Endothelial cell of umbilical vein (primary cell): ENCODE data around the gene C2CD3. TPM values are rescaled to one million over a fixed set of nuclear protein-coding genes. Genes with fewer than 3 reads are reported as not detected.

Experiments
- BruUV-seq: library from RNA; stranded (reverse); fragments of 400-500 nt; replicated peaks from 2 replicates; lab custom pipeline; 2021; lab: Mats Ljungman, UMichigan
- CTCF ChIA-PET: fragments of 300-600, 350-600 bp; sonication (Branson Sonifier 250); formaldehyde crosslinking; loops from one replicate; lab custom pipeline; 2021; ENCODE audit warnings: antibody characterized with exemption, inconsistent platforms; lab: Charles Lee
- POLR2A ChIA-PET: fragments of 300-600, 350-600 bp; sonication (Branson Sonifier 250); formaldehyde crosslinking; loops from one replicate; lab custom pipeline; 2021; ENCODE audit warnings: antibody characterized with exemption, inconsistent platforms; lab: Charles Lee
- DNase-seq: peaks from one replicate; pipeline ENCODE4 v3.0.0-alpha.2; 2011; ENCODE audit warnings: low read depth, low spot score
- FAIRE-seq: peaks from 2 replicates; lab custom pipeline; 2011; peaks lifted over from hg19 to GRCh38; lab: Jason Lieb, UNC
- H2AFZ ChIP-seq: 2 replicates; pipeline ENCODE4 v1.6.0; 2012; ENCODE audit warnings: low read depth, low read length, control low read depth, inconsistent platforms
- H3K27ac ChIP-seq: 2 replicates; pipeline ENCODE4 v1.5.1; 2011; ENCODE audit warnings: low read depth, mild to moderate bottlenecking, control low read depth, low read length, moderate library complexity; ENCODE audit not compliant: insufficient read depth
- H3K27me3 ChIP-seq, 2 experiments: 2 replicates each; pipeline versions ENCODE4 v1.6.0 to v1.6.1; 2011; ENCODE audit warnings: low read length in 2 of 2, mixed read lengths in 1 of 2; ENCODE audit not compliant: control insufficient read depth in 2 of 2, insufficient read depth in 2 of 2
- H3K36me3 ChIP-seq, 2 experiments: 2 replicates in 1 of 2; 3 replicates in 1 of 2; pipeline ENCODE4 v1.5.1; 2011; ENCODE audit warnings: low read length in 2 of 2, mild to moderate bottlenecking in 1 of 2, moderate library complexity in 1 of 2; ENCODE audit not compliant: control insufficient read depth in 2 of 2, insufficient read depth in 2 of 2; ENCODE audit errors: extremely low read depth in 1 of 2
- H3K4me1 ChIP-seq: 3 replicates; pipeline ENCODE4 v1.5.1; 2011; ENCODE audit warnings: mild to moderate bottlenecking, low read length; ENCODE audit not compliant: control insufficient read depth, insufficient read depth; ENCODE audit errors: extremely low read depth
- H3K4me2 ChIP-seq: 2 replicates; pipeline ENCODE4 v1.6.1; 2011; ENCODE audit warnings: low read length, control low read depth, mixed read lengths; ENCODE audit not compliant: insufficient read depth
- H3K4me3 ChIP-seq, 3 experiments: fragments of 200-600 bp in 1 of 3; sonication (generic), shearing (Covaris generic) in 1 of 3; replicated peaks in 1 of 3; 2 replicates each; pipeline ENCODE4 v1.5.1; 2011 to 2016; ENCODE audit warnings: control low read depth in 3 of 3, low read length in 3 of 3, mild to moderate bottlenecking in 2 of 3, inconsistent platforms in 1 of 3, low read depth in 1 of 3, moderate library complexity in 1 of 3; ENCODE audit not compliant: insufficient read depth in 1 of 3
- H3K79me2 ChIP-seq: 2 replicates; pipeline ENCODE4 v1.6.0; 2012; ENCODE audit warnings: low read length, inconsistent platforms; ENCODE audit not compliant: control insufficient read depth, insufficient read depth
- H3K9ac ChIP-seq: replicated peaks from 2 replicates; pipeline ENCODE3; 2011; ENCODE audit warnings: low read length, control low read depth; ENCODE audit not compliant: insufficient read depth; ENCODE audit errors: extremely low read depth
- H3K9me1 ChIP-seq: replicated peaks from 3 replicates; pipeline ENCODE4 v1.6.0; 2011; ENCODE audit warnings: mild to moderate bottlenecking, low read length; ENCODE audit not compliant: control insufficient read depth, insufficient read depth; ENCODE audit errors: extremely low read depth
- H3K9me3 ChIP-seq: replicated peaks from 2 replicates; pipeline ENCODE4 v1.5.1; 2012; ENCODE audit warnings: low read length, inconsistent platforms; ENCODE audit not compliant: control insufficient read depth, insufficient read depth
- H4K20me1 ChIP-seq: replicated peaks from 2 replicates; pipeline ENCODE3; 2011; ENCODE audit warnings: mild to moderate bottlenecking, low read length; ENCODE audit not compliant: control insufficient read depth, insufficient read depth; ENCODE audit errors: extremely low read depth
- EZH2 ChIP-seq: IDR thresholded peaks from 2 replicates; pipeline ENCODE4 v1.6.1; 2012; ENCODE audit warnings: borderline replicate concordance, low read depth, mild to moderate bottlenecking, moderate library complexity, low read length, inconsistent platforms; ENCODE audit not compliant: severe bottlenecking
- FOS ChIP-seq: IDR thresholded peaks from 2 replicates; pipeline ENCODE4 v1.6.1; 2011; ENCODE audit warnings: mild to moderate bottlenecking, low read length, moderate library complexity, borderline replicate concordance; ENCODE audit not compliant: insufficient read depth
- GATA2 ChIP-seq: IDR thresholded peaks from 2 replicates; pipeline ENCODE4 v1.7.0; 2011; ENCODE audit warnings: low read depth, mild to moderate bottlenecking, moderate library complexity, mixed read lengths, low read length; ENCODE audit not compliant: insufficient read length, insufficient read depth
- JUN ChIP-seq: IDR thresholded peaks from 2 replicates; pipeline ENCODE4 v1.6.1; 2011; ENCODE audit warnings: borderline replicate concordance, low read depth; ENCODE audit not compliant: insufficient read length, insufficient read depth
- MYC ChIP-seq: IDR thresholded peaks from one replicate; pipeline ENCODE4 v1.6.1; 2011; ENCODE audit warnings: mild to moderate bottlenecking, low read depth, low read length
- POLR2A ChIP-seq: IDR thresholded peaks from 2 replicates; pipeline ENCODE4 v1.6.1; 2012; ENCODE audit warnings: low read depth, mild to moderate bottlenecking, control low read depth, low read length
- POLR2AphosphoS5 ChIP-seq: IDR thresholded peaks from 2 replicates; pipeline ENCODE4 v1.6.1; 2012; ENCODE audit warnings: low read depth, mild to moderate bottlenecking, control low read depth, low read length, moderate library complexity; ENCODE audit not compliant: insufficient read depth
- dilution Hi-C: fragments of 300-500 bp; cut with MboI; formaldehyde crosslinking; loops from one replicate; pipeline ENCODE4 v1.15.0; 2019; ENCODE audit warnings: low sequenced_read_pairs; ENCODE audit not compliant: extremely low pct_ligation_motif_present
- intact Hi-C: fragments of 100-400 bp; cut with micrococcal nuclease; formaldehyde crosslinking; loops from one replicate; pipeline ENCODE4 v1.10.0; 2022
- polyA plus RNA-seq, 4 experiments: library from polyadenylated mRNA; depleted of rRNA in 3 of 4; stranded (reverse) in 3 of 4; unstranded in 1 of 4; fragments of >200 nt; gene quantifications; 2 replicates each; pipeline versions ENCODE4 v1.2.1 to v1.2.3, GENCODE V29; 2011 to 2012; ENCODE audit warnings: missing spikeins in 1 of 4
- total RNA-seq: library from RNA; stranded (reverse); gene quantifications from 2 replicates; pipeline ENCODE4 v1.2.3, GENCODE V29; 2021
- TF ChIP-seq, protein P1 (sequence below), 2 donors: IDR thresholded peaks; 1 replicate in 1 of 2; 2 replicates in 1 of 2; pipeline ENCODE4 v1.5.1; 2011; ENCODE audit warnings: low read length in 2 of 2, mild to moderate bottlenecking in 2 of 2, moderate library complexity in 2 of 2, control low read depth in 1 of 2, inconsistent platforms in 1 of 2, low read depth in 1 of 2; ENCODE audit not compliant: insufficient read depth in 1 of 2; ENCODE audit errors: extremely low read depth in 1 of 2
- TF ChIP-seq, protein P2 (sequence below): IDR thresholded peaks from 2 replicates; pipeline ENCODE4 v1.6.1; 2011; ENCODE audit not compliant: insufficient read depth, insufficient read length

C2CD3 gene
- total and polyA plus RNA-seq, 2 donors (not counting 3 experiments of a cell fraction or from before 2014, with no cell fraction given) = 12.9 to 36.6 TPM

DNA sequence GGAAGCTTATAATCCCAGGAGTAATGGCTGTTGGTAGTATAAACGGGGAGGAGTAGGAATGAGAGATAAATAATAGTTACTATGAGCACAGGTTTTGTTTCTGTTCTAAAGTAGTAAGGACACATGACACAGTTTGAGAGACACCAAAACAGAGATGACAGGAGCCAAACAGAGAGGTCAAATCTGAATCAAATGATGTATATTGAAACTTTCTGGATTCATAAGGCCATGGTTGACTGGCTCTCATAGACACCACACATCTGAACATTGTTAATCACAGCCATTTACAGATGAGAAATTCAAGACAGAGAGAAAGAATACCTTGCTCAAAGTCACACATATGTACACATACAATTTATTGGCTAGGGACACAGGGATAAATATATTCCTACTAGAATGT, 98.5 kb downstream of the C2CD3 start:
- BruUV-seq = no TSS peak
- Histone ChIP-seq H2AFZ (no peak overlapping the region), H3K9me3 (no peaks in the 10 kb centered on the region), H3K4me2 (no peak overlapping the region), H3K79me2 (no peaks in the 10 kb centered on the region), H3K4me3 (no peak overlapping the region), H3K4me1 (no peaks in the 10 kb centered on the region), H3K36me3 (peaks cover 3 to 7% of the 10 kb centered on the region in 2 experiments), H3K9ac (no peak overlapping the region), H3K27me3 (no peaks in the 10 kb centered on the region), H3K9me1 (no peaks in the 10 kb centered on the region), H3K27ac (no peak overlapping the region), H4K20me1 (no peaks in the 10 kb centered on the region)
- DNase-seq (no peak), FAIRE-seq (no peak)
- dilution Hi-C loops = no loop called here
- POLR2A ChIA-PET = no interaction called here
- TF ChIP-seq JUN = no peak
- no peak for TF ChIP-seq GATA2
- TF ChIP-seq, protein P1, sequence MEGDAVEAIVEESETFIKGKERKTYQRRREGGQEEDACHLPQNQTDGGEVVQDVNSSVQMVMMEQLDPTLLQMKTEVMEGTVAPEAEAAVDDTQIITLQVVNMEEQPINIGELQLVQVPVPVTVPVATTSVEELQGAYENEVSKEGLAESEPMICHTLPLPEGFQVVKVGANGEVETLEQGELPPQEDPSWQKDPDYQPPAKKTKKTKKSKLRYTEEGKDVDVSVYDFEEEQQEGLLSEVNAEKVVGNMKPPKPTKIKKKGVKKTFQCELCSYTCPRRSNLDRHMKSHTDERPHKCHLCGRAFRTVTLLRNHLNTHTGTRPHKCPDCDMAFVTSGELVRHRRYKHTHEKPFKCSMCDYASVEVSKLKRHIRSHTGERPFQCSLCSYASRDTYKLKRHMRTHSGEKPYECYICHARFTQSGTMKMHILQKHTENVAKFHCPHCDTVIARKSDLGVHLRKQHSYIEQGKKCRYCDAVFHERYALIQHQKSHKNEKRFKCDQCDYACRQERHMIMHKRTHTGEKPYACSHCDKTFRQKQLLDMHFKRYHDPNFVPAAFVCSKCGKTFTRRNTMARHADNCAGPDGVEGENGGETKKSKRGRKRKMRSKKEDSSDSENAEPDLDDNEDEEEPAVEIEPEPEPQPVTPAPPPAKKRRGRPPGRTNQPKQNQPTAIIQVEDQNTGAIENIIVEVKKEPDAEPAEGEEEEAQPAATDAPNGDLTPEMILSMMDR (IDR thresholded peaks at IDR 0.05; ENCODE audit: extremely low read depth in 1 of 2, insufficient read depth in 1 of 2, low read depth in 1 of 2, low read length in 2 of 2) = no peak
- TF ChIP-seq POLR2AphosphoS5 = no peak
- TF ChIP-seq, protein P2, sequence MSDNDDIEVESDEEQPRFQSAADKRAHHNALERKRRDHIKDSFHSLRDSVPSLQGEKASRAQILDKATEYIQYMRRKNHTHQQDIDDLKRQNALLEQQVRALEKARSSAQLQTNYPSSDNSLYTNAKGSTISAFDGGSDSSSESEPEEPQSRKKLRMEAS = no peak
- TF ChIP-seq FOS = no peak
- no peak for TF ChIP-seq MYC
- no peak for TF ChIP-seq POLR2A
- no peak for TF ChIP-seq EZH2
- CTCF ChIA-PET = no interaction called here
- intact Hi-C loops = no loop called here
